GM12878 (cell line): ENCODE results near the gene UROC1. TPM values are rescaled to one million over a fixed set of nuclear protein-coding genes. Genes with fewer than 3 reads are reported as not detected.

Experiments
- ATAC-seq: fragments of 200-7000 bp; cut with Tn5 transposase; 3 replicates; pipeline ENCODE4 v1.9.1; 2020; ENCODE audit warnings: mild to moderate bottlenecking, moderate library complexity
- BruUV-seq: library from RNA; stranded (reverse); fragments of 400-500 nt; replicated peaks from 2 replicates; lab custom pipeline; 2021; lab: Mats Ljungman, UMichigan
- CTCF ChIA-PET: fragments of 300-600 bp; sonication (Branson Sonifier 250); formaldehyde crosslinking; extraction: SDS; loops from one replicate; lab custom pipeline; 2021; ENCODE audit warnings: inconsistent platforms; lab: Yijun Ruan, JAX
- POLR2A ChIA-PET: fragments of 350-600 bp; formaldehyde crosslinking; extraction: SDS; loops from one replicate; lab custom pipeline; 2021; ENCODE audit warnings: inconsistent platforms; lab: Charles Lee
- RAD21 ChIA-PET: fragments of 300-600 bp; sonication (Branson Sonifier 250); formaldehyde crosslinking; loops from one replicate; lab custom pipeline; 2023; ENCODE audit warnings: antibody characterized with exemption; ENCODE audit not compliant: unreplicated experiment; lab: Charles Lee
- SMC1A ChIA-PET: fragments of 300-600 bp; sonication (Branson Sonifier 250); formaldehyde crosslinking; loops from one replicate; lab custom pipeline; 2023; ENCODE audit not compliant: unreplicated experiment, uncharacterized antibody; lab: Charles Lee
- DNase-seq: peaks from one replicate; pipeline ENCODE4 v3.0.0-alpha.2; 2011; ENCODE audit warnings: low read depth, low spot score
- FAIRE-seq: peaks from 3 replicates; lab custom pipeline; 2011; peaks lifted over from hg19 to GRCh38; lab: Jason Lieb, UNC
- H2AFZ ChIP-seq: 2 replicates; pipeline ENCODE4 v1.6.0; 2011; ENCODE audit warnings: low read depth, low read length, control low read depth; ENCODE audit not compliant: control insufficient read depth
- H3K27ac ChIP-seq: 2 replicates; pipeline ENCODE4 v1.5.1; 2011; ENCODE audit warnings: control low read depth; ENCODE audit not compliant: control insufficient read depth, insufficient read depth
- H3K27me3 ChIP-seq, 2 experiments: replicated peaks in 1 of 2; 2 replicates each; pipeline versions ENCODE4 v1.6.0 to v1.6.1; 2011; ENCODE audit warnings: low read length in 1 of 2; ENCODE audit not compliant: control insufficient read depth in 2 of 2, insufficient read depth in 2 of 2
- H3K36me3 ChIP-seq, 2 experiments: 2 replicates each; pipeline ENCODE4 v1.5.1; 2011; ENCODE audit warnings: low read length in 1 of 2; ENCODE audit not compliant: control insufficient read depth in 2 of 2, insufficient read depth in 2 of 2
- H3K4me1 ChIP-seq: 2 replicates; pipeline ENCODE4 v1.6.1; 2011; ENCODE audit warnings: mild to moderate bottlenecking, low read length, moderate library complexity, mixed read lengths; ENCODE audit not compliant: control insufficient read depth, insufficient read depth
- H3K4me2 ChIP-seq: 2 replicates; pipeline ENCODE4 v1.6.0; 2011; ENCODE audit warnings: control low read depth; ENCODE audit not compliant: control insufficient read depth, insufficient read depth
- H3K4me3 ChIP-seq: fragments of 200-600 bp; sonication (generic); 2 replicates; pipeline ENCODE4 v1.5.1; 2016
- H3K79me2 ChIP-seq: 2 replicates; pipeline ENCODE4 v1.6.0; 2011; ENCODE audit warnings: low read length; ENCODE audit not compliant: control insufficient read depth, insufficient read depth
- H3K9ac ChIP-seq: 2 replicates; pipeline ENCODE4 v1.8.0; 2011; ENCODE audit warnings: low read length, control low read depth, mixed read lengths; ENCODE audit not compliant: control insufficient read depth, insufficient read depth
- H3K9me3 ChIP-seq: replicated peaks from 3 replicates; pipeline ENCODE4 v1.5.1; 2011; ENCODE audit warnings: mild to moderate bottlenecking, low read length; ENCODE audit not compliant: control insufficient read depth, insufficient read depth
- H4K20me1 ChIP-seq: 2 replicates; pipeline ENCODE4 v1.6.0; 2011; ENCODE audit not compliant: control insufficient read depth, insufficient read depth
- ATF3 ChIP-seq: IDR thresholded peaks from 2 replicates; pipeline ENCODE4 v1.6.1; 2011; ENCODE audit warnings: low read depth, mild to moderate bottlenecking, low read length, moderate library complexity, borderline replicate concordance; ENCODE audit errors: extremely low read depth
- ATF7 ChIP-seq: fragments of 450-650 bp; IDR thresholded peaks from 2 replicates; pipeline ENCODE4 v1.6.1; 2016; ENCODE audit warnings: low read depth, mild to moderate bottlenecking
- CBFB ChIP-seq: IDR thresholded peaks from 2 replicates; pipeline ENCODE4 v1.6.1; 2016; ENCODE audit warnings: antibody characterized with exemption, low read depth
- CEBPB ChIP-seq, 2 experiments: fragments of 150-350 bp in 1 of 2; IDR thresholded peaks; 2 replicates each; pipeline ENCODE4 v1.6.1; 2012 to 2014; ENCODE audit warnings: low read depth in 2 of 2, low read length in 2 of 2, borderline replicate concordance in 1 of 2, inconsistent platforms in 1 of 2
- CEBPZ ChIP-seq: fragments of 150-350 bp; IDR thresholded peaks from 2 replicates; pipeline ENCODE4 v1.6.1; 2016; ENCODE audit warnings: low read depth, low read length
- DPF2 ChIP-seq: fragments of 450-650 bp; IDR thresholded peaks from 2 replicates; pipeline ENCODE4 v1.6.1; 2017; ENCODE audit warnings: mild to moderate bottlenecking
- E2F4 ChIP-seq: IDR thresholded peaks from 2 replicates; pipeline ENCODE4 v1.6.1; 2012; ENCODE audit warnings: low read depth, low read length, improper control_type of control experiment
- ETV6 ChIP-seq, 2 experiments: fragments of 450-650 bp in 1 of 2; IDR thresholded peaks in 1 of 2; conservative IDR thresholded peaks in 1 of 2; 2 replicates each; pipeline ENCODE4 v1.6.1; 2014; ENCODE audit warnings: antibody characterized with exemption in 1 of 2, borderline replicate concordance in 1 of 2, low read depth in 1 of 2, mild to moderate bottlenecking in 1 of 2, moderate library complexity in 1 of 2
- FOS ChIP-seq: IDR thresholded peaks from 3 replicates; pipeline ENCODE4 v1.6.1; 2011; ENCODE audit warnings: borderline replicate concordance; ENCODE audit not compliant: insufficient read length; ENCODE audit errors: extremely low read depth
- GATAD2B ChIP-seq: fragments of 450-650 bp; conservative IDR thresholded peaks from 2 replicates; pipeline ENCODE4 v1.6.1; 2017; ENCODE audit warnings: low read depth, mild to moderate bottlenecking, moderate library complexity
- HCFC1 ChIP-seq: fragments of 150-350 bp; IDR thresholded peaks from 2 replicates; pipeline ENCODE4 v1.6.1; 2014; ENCODE audit warnings: low read length
- KDM1A ChIP-seq: fragments of 200-600 bp; sonication (generic); IDR thresholded peaks from 2 replicates; pipeline ENCODE4 v1.6.1; 2016; ENCODE audit warnings: borderline replicate concordance
- MYC ChIP-seq: IDR thresholded peaks from 2 replicates; pipeline ENCODE4 v1.6.1; 2011; ENCODE audit warnings: mild to moderate bottlenecking, low read length, moderate library complexity, inconsistent platforms; ENCODE audit not compliant: insufficient read depth, insufficient replicate concordance, insufficient read length, severe bottlenecking
- POLR2AphosphoS2 ChIP-seq: IDR thresholded peaks from 2 replicates; pipeline ENCODE4 v1.6.1; 2011; ENCODE audit warnings: low read depth, mild to moderate bottlenecking, low read length, improper control_type of control experiment, moderate library complexity
- RB1 ChIP-seq: fragments of 450-650 bp; formaldehyde crosslinking; IDR thresholded peaks from 2 replicates; pipeline ENCODE4 v1.6.1; 2017; ENCODE audit warnings: mild to moderate bottlenecking, borderline replicate concordance
- SMARCA5 ChIP-seq: fragments of 450-650 bp; IDR thresholded peaks from 2 replicates; pipeline ENCODE4 v1.6.1; 2017; ENCODE audit warnings: mild to moderate bottlenecking
- SREBF2 ChIP-seq: IDR thresholded peaks from 2 replicates; pipeline ENCODE4 v1.6.1; 2012; ENCODE audit warnings: mild to moderate bottlenecking, low read length
- TCF7 ChIP-seq: IDR thresholded peaks from 2 replicates; pipeline ENCODE4 v1.6.1; 2014; ENCODE audit warnings: antibody characterized with exemption, borderline replicate concordance
- YBX1 ChIP-seq: fragments of 450-650 bp; IDR thresholded peaks from 2 replicates; pipeline ENCODE4 v1.6.1; 2016; ENCODE audit warnings: antibody characterized with exemption
- ZSCAN29 ChIP-seq: fragments of 450-650 bp; IDR thresholded peaks from 2 replicates; pipeline ENCODE4 v1.6.1; 2017; ENCODE audit warnings: mild to moderate bottlenecking, moderate library complexity
- WGBS: methylation state at CpG from one replicate; pipeline ENCODE4 v1.1.6; 2016; ENCODE audit warnings: low lambda C conversion rate; ENCODE audit not compliant: insufficient replicate concordance, insufficient coverage; ENCODE audit errors: missing lambda C conversion rate; 5-methylcytosine and 5-hydroxymethylcytosine counted together
- in situ Hi-C: fragments of 300-500 bp; cut with MboI; formaldehyde crosslinking; loops from 9 replicates; pipeline ENCODE4 v1.14.3; 2018; ENCODE audit warnings: mixed read lengths
- intact Hi-C: fragments of 100-400 bp; cut with micrococcal nuclease; formaldehyde crosslinking; loops from one replicate; pipeline ENCODE4 v1.14.2; 2022; ENCODE audit not compliant: unreplicated experiment
- polyA plus RNA-seq, 11 experiments: library from polyadenylated mRNA; depleted of rRNA in 4 of 11; unstranded in 6 of 11; stranded (reverse) in 5 of 11; fragments of >200 nt; fragmentation: Nextera tagmentation in 4 of 11; fragmentation: Illumina TruSeq in 1 of 11; extraction: Ambion mirVana in 4 of 11; extraction: Trizol in 1 of 11; gene quantifications; 1 replicate in 1 of 11; 2 replicates in 10 of 11; pipeline versions ENCODE4 v1.2.1 to v1.2.3, GENCODE V29; 2011 to 2016; ENCODE audit warnings: inconsistent platforms in 2 of 11, missing spikeins in 2 of 11, low read depth in 1 of 11
- total RNA-seq, 4 experiments: library from RNA; depleted of rRNA in 3 of 4; stranded (reverse); fragments of >200 nt in 3 of 4; fragmentation: Illumina TruSeq in 1 of 4; extraction: Trizol in 1 of 4; gene quantifications; 2 replicates each; pipeline versions ENCODE4 v1.2.1 to v1.2.3, GENCODE V29; 2013 to 2021

The UROC1 gene
- total and polyA plus RNA-seq, 10 of the 15 experiments (the other 5 are each of a cell fraction or from before 2014, with no cell fraction given) = 0.04 TPM; not detected in 9

DNA sequence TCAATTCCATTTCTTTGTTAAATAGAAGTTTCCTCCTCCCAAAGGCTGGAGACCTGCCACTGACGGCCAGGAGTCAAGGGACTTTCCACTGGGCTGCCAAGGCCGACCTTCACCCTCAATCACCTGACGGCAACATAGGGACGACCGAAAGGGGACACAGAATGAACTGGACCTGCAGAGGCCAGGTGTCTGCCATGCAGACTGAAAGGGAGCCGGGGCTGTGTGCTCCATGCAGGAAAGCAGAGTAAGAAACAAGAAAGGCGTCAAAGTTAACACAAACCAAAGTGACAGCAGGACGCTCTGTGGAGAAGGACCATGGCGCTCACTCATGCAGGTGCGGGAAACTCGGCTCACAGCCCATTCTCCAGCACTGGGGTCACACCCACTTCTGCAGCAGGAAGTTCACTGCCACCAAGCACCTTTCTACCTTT lies 67.9 kb downstream of the UROC1 start (continued):
- TF ChIP-seq FOS (no peak), GATAD2B (no peak), CEBPZ (no peak), DPF2 (no peak)

DNA sequence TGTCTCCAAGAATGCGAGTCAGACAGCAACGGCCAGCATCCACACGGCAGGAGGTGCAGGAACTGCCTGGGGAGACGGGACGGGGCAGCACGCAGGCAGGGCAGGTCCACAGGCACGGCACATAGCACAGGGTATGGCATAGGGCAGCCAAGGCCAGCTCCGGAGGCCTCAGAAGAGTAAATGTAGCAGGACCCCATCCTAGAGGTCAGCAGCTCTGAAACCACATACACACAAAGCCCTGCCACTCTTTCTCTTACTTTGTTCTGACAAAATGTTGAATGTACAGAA lies 68.7 kb downstream of the UROC1 start:
- ChIA-PET RAD21 (no interaction called here), CTCF (no interaction called here), POLR2A (no interaction called here), SMC1A (no interaction called here)
- Histone ChIP-seq H3K4me1 (no peaks in the 10 kb centered on the region), H3K9ac (no peak overlapping the region), H3K9me3 (no peaks in the 10 kb centered on the region), H3K4me2 (no peak overlapping the region), H3K27me3 (no peaks in the 10 kb centered on the region), H4K20me1 (no peaks in the 10 kb centered on the region), H3K4me3 (no peak overlapping the region), H3K27ac (no peak overlapping the region), H3K79me2 (no peaks in the 10 kb centered on the region), H2AFZ (no peak overlapping the region), H3K36me3 (peaks cover 8 to 11% of the 10 kb centered on the region in 2 experiments; a peak in 3 of 4 replicates)
- ATAC-seq (no peak), FAIRE-seq (no peak), DNase-seq (no peak)
- 97% methylated on average over 8 of the region's 8 CpGs for WGBS
- BruUV-seq = no TSS peak
- in situ Hi-C loops = no loop called here
- intact Hi-C loops = no loop called here
- TF ChIP-seq ATF7 (no peak), SMARCA5 (no peak), E2F4 (no peak), YBX1 (no peak), HCFC1 (no peak), ATF3 (no peak), MYC (no peak), RB1 (no peak), GATAD2B (no peak), ETV6 (conservative IDR thresholded peaks at IDR 0.05 in 1 of 2, IDR thresholded peaks at IDR 0.05 in 1 of 2; ENCODE audit: borderline replicate concordance in 1 of 2, low read depth in 1 of 2) (no peak), CBFB (no peak), CEBPB (IDR thresholded peaks at IDR 0.05; ENCODE audit: borderline replicate concordance in 1 of 2, low read depth in 2 of 2, low read length in 2 of 2) (no peak), KDM1A (no peak), POLR2AphosphoS2 (no peak), ZSCAN29 (no peak), SREBF2 (no peak), TCF7 (no peak)
